HG03521 (cell line): ENCODE measurements around the gene GPR171.

ENCODE experiments used
- ATAC-seq: cut with Tn5 transposase; IDR thresholded peaks from one replicate; pipeline ENCODE4 v1.9.1; 2021; ENCODE audit warnings: mild to moderate bottlenecking, moderate library complexity; ENCODE audit not compliant: unreplicated experiment

GPR171 gene

GRCh38 chr3:151214459-151214858, 11.4 kb upstream of the GPR171 start:
- no peak for ATAC-seq

- ATAC-seq = no peak
Measured at GRCh38 chr3:151213881-151214280, 10.9 kb upstream of the GPR171 start.

GRCh38 chr3:151213151-151213550, 10.1 kb upstream of the GPR171 start:
- no peak for ATAC-seq

GRCh38 chr3:151210676-151211381, 7.8 kb upstream of the GPR171 start:
- no peak for ATAC-seq

GRCh38 chr3:151209654-151210053, 6.6 kb upstream of the GPR171 start:
- ATAC-seq = no peak

GRCh38 chr3:151206201-151206600, 3.2 kb upstream of the GPR171 start:
- ATAC-seq = no peak

GRCh38 chr3:151205482-151205881, 2.5 kb upstream of the GPR171 start:
- ATAC-seq = no peak

GRCh38 chr3:151204530-151205402, 1.8 kb upstream of the GPR171 start:
- ATAC-seq = no peak

- no peak for ATAC-seq
Measured at GRCh38 chr3:151201051-151201730, 1.8 kb downstream of the GPR171 start.

GRCh38 chr3:151200586-151200985, 2.4 kb downstream of the GPR171 start:
- ATAC-seq = no peak

- ATAC-seq = no peak
Measured at GRCh38 chr3:151199554-151200438, 3.2 kb downstream of the GPR171 start.

GRCh38 chr3:151198849-151199248, 4.2 kb downstream of the GPR171 start:
- no peak for ATAC-seq

GRCh38 chr3:151197981-151198767, 4.8 kb downstream of the GPR171 start:
- no peak for ATAC-seq

- ATAC-seq = no peak
Measured at GRCh38 chr3:151197228-151197627, 5.8 kb downstream of the GPR171 start.

- no peak for ATAC-seq
Measured at GRCh38 chr3:151196434-151196833, 6.6 kb downstream of the GPR171 start.

GRCh38 chr3:151195826-151196225, 7.2 kb downstream of the GPR171 start:
- no peak for ATAC-seq

- no peak for ATAC-seq
Measured at GRCh38 chr3:151192545-151192944, 10.5 kb downstream of the GPR171 start.

GRCh38 chr3:151191095-151191494, 11.9 kb downstream of the GPR171 start:
- ATAC-seq = no peak

GRCh38 chr3:151183265-151183671, 19.7 kb downstream of the GPR171 start:
- ATAC-seq = no peak
